AG04450 (cell line): ENCODE measurements around the gene TBC1D16. TPM values are rescaled to one million over a fixed set of nuclear protein-coding genes. Genes with fewer than 3 reads are reported as not detected.

Experiments used
- CTCF ChIA-PET: fragments of 300-600, 350-600 bp; formaldehyde crosslinking; extraction: SDS; loops from one replicate; lab custom pipeline; 2022; ENCODE audit warnings: antibody characterized with exemption, inconsistent platforms; lab: Charles Lee
- POLR2A ChIA-PET: fragments of 350-600 bp; formaldehyde crosslinking; extraction: SDS; loops from one replicate; lab custom pipeline; 2021; ENCODE audit warnings: antibody characterized with exemption, inconsistent platforms; lab: Yijun Ruan, JAX
- DNase-seq: peaks from one replicate; pipeline ENCODE4 v3.0.0-alpha.2; 2011; ENCODE audit warnings: low read depth, low spot score
- H3K27ac ChIP-seq: one replicate; pipeline ENCODE4 v1.5.1; 2012; ENCODE audit warnings: low read depth, low read length, control low read depth
- H3K27me3 ChIP-seq: one replicate; pipeline ENCODE4 v1.6.0; 2012; ENCODE audit warnings: low read length; ENCODE audit not compliant: control insufficient read depth, insufficient read depth
- H3K4me3 ChIP-seq: 2 replicates; pipeline ENCODE4 v1.5.1; 2011; ENCODE audit warnings: mild to moderate bottlenecking, low read depth, low read length, control low read depth
- H3K9me3 ChIP-seq: 2 replicates; pipeline ENCODE4 v1.5.1; 2012; ENCODE audit warnings: low read length; ENCODE audit not compliant: control insufficient read depth, insufficient read depth
- polyA plus RNA-seq: library from polyadenylated mRNA; depleted of rRNA; stranded (reverse); fragments of >200 nt; gene quantifications from 2 replicates; pipeline ENCODE4 v1.2.3, GENCODE V29; 2011
- TF ChIP-seq, protein P1 (sequence below): IDR thresholded peaks from 2 replicates; pipeline ENCODE4 v1.5.1; 2011; ENCODE audit warnings: low read depth, low read length, control low read depth, inconsistent platforms

TBC1D16 gene
- polyA plus RNA-seq, 1 experiment: 10.9 TPM

DNA sequence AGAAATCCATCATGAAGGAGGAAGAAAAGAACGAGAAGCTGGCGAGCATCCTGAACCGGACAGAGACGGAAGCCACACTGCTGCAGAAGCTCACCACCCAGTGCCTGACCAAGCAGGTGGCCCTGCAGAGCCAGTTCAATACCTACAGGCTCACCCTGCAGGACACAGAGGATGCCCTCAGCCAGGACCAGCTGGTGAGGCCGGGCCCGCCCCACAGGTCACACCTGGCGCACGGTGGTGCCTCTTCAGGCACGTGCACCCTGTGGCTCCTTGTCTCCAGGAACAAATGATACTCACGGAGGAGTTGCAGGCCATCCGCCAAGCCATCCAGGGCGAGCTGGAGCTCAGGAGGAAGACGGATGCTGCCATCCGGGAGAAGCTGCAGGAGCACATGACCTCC is 45.9 kb upstream of the TBC1D16 start:
- H3K27ac ChIP-seq: no peak overlapping the region
- no peak overlapping the region for H3K4me3 ChIP-seq
- no peak for DNase-seq
- H3K27me3 ChIP-seq: peaks cover 3% of the 10 kb centered on the region
- no peaks in the 10 kb centered on the region; the same call in none of the 2 replicates for H3K9me3 ChIP-seq
- TF ChIP-seq, protein P1, sequence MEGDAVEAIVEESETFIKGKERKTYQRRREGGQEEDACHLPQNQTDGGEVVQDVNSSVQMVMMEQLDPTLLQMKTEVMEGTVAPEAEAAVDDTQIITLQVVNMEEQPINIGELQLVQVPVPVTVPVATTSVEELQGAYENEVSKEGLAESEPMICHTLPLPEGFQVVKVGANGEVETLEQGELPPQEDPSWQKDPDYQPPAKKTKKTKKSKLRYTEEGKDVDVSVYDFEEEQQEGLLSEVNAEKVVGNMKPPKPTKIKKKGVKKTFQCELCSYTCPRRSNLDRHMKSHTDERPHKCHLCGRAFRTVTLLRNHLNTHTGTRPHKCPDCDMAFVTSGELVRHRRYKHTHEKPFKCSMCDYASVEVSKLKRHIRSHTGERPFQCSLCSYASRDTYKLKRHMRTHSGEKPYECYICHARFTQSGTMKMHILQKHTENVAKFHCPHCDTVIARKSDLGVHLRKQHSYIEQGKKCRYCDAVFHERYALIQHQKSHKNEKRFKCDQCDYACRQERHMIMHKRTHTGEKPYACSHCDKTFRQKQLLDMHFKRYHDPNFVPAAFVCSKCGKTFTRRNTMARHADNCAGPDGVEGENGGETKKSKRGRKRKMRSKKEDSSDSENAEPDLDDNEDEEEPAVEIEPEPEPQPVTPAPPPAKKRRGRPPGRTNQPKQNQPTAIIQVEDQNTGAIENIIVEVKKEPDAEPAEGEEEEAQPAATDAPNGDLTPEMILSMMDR: no peak
- CTCF ChIA-PET: interaction anchor here (1.0 to 2.1 kb wide), 11 partner anchors 8 to 76 kb away, joined by 3 to 16 read pairs (median 6); partner anchors contain the start of gene GAA
- POLR2A ChIA-PET: interaction anchor here (1.1 to 1.5 kb wide), 2 partner anchors 64 to 198 kb away, joined by 3 read pairs; no protein-coding TSS in a partner anchor

DNA sequence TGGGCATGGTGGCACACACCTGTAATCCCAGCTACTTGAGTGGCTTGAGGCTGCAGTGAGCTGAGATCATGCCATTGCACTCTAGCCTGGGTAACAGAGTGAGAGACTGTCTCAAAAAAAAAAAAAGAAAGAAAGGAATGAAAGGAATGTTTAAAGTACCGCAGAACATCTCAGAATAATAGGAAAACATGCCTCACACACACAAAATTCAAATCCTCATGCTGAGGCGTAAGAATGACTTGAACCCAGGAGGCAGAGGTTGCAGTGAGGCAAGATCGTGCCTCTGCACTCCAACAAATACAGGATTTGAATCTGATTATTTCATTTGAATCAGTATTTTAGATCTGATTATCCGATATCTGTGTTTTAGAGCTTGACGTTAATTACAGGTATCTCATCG is 44.4 kb upstream of the TBC1D16 start:
- CTCF ChIA-PET: interaction anchor here (1.1 kb wide), 1 partner anchor 72 kb away, joined by 3 read pairs; no protein-coding TSS in a partner anchor
- Histone ChIP-seq H3K9me3 (no peaks in the 10 kb centered on the region; the same call in 1 of the 2 replicates), H3K27me3 (peaks cover 2% of the 10 kb centered on the region), H3K4me3 (no peak overlapping the region), H3K27ac (no peak overlapping the region)
- no peak for DNase-seq
- TF ChIP-seq, protein P1: no peak
- POLR2A ChIA-PET: no interaction called here

DNA sequence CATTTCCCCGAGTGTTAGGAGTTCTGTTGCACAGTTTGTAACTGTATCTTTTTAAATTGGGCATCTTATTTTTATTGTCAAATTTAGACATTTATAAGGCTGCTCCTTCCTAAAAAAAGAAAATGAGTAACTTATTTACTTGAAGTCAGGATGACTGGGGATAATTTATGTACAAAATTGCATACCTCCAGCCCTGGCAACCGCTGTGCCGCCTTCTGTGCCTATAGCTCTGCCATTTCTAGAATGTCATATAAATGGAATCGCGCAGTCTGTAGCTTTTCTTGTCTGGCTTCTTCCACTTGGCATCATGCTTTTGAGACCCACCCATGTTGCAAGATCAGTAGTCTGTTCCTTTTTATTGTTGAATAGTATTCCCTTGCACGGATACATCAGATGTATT is 36.7 kb upstream of the TBC1D16 start:
- CTCF ChIA-PET: interaction anchor here (2.7 kb wide), 1 partner anchor 10 kb away, joined by 8 read pairs; no protein-coding TSS in a partner anchor

GRCh38 chr17:80071116-80071841 is 35.6 kb upstream of the TBC1D16 start:
- CTCF ChIA-PET: interaction anchor here (2.0 kb wide), 1 partner anchor 30 kb away, joined by 6 read pairs; the partner anchor contains the start of gene GAA
- TF ChIP-seq, protein P1: no peak
- no peak overlapping the region for H3K4me3 ChIP-seq
- DNase-seq: no peak
- POLR2A ChIA-PET: no interaction called here
- no peaks in the 10 kb centered on the region for H3K27me3 ChIP-seq
- H3K9me3 ChIP-seq: no peaks in the 10 kb centered on the region
- H3K27ac ChIP-seq: no peak overlapping the region

More for the DNA sequence above, 36.7 kb upstream of the TBC1D16 start:
- H3K9me3 ChIP-seq: no peaks in the 10 kb centered on the region; the same call in 1 of the 2 replicates
- no peak for DNase-seq
- POLR2A ChIA-PET: no interaction called here
- H3K27ac ChIP-seq: no peak overlapping the region
- H3K4me3 ChIP-seq: no peak overlapping the region
- TF ChIP-seq, protein P1: no peak
- no peaks in the 10 kb centered on the region for H3K27me3 ChIP-seq
